Spleen (tissue), 11 donors: ENCODE measurements around the gene CNIH1. TPM values are rescaled to one million over a fixed set of nuclear protein-coding genes. Genes with fewer than 3 reads are reported as not detected.
"Not testable (repeated sequence)": the region's sequence is repeated elsewhere in the genome, so short reads cannot be mapped to it uniquely, and the experiment has no call there.

Experiments
- DNase-seq: peaks from one replicate; pipeline ENCODE4 v3.0.0-alpha.2; 2020
- H3K27ac ChIP-seq, 8 donors: fragments of 200-600 bp; sonication (generic) in 7 of 8; 1 replicate in 4 of 8; 2 replicates in 4 of 8; pipeline versions ENCODE4 v1.5.0 to v1.8.0; 2016 to 2021; ENCODE audit warnings: inconsistent platforms in 4 of 8, mild to moderate bottlenecking in 4 of 8, moderate library complexity in 1 of 8
- H3K27me3 ChIP-seq, 7 donors: fragments of 200-600 bp; sonication (generic) in 6 of 7; replicated peaks in 1 of 7; 1 replicate in 4 of 7; 2 replicates in 3 of 7; pipeline versions ENCODE4 v1.5.0 to v1.8.0; 2016 to 2021; ENCODE audit warnings: inconsistent platforms in 3 of 7, mild to moderate bottlenecking in 1 of 7
- H3K36me3 ChIP-seq, 6 donors: fragments of 200-600 bp; sonication (generic) in 5 of 6; 1 replicate in 4 of 6; 2 replicates in 2 of 6; pipeline versions ENCODE4 v1.5.0 to v1.8.0; 2016 to 2021; ENCODE audit warnings: inconsistent platforms in 2 of 6
- H3K4me1 ChIP-seq, 6 donors: fragments of 200-600 bp; sonication (generic) in 5 of 6; 1 replicate in 3 of 6; 2 replicates in 3 of 6; pipeline versions ENCODE4 v1.5.0 to v1.8.0; 2016 to 2021; ENCODE audit warnings: inconsistent platforms in 3 of 6
- H3K4me3 ChIP-seq, 8 donors: fragments of 200-600 bp; sonication (generic) in 7 of 8; 1 replicate in 4 of 8; 2 replicates in 4 of 8; pipeline versions ENCODE4 v1.5.0 to v1.8.0; 2016 to 2021; ENCODE audit warnings: inconsistent platforms in 4 of 8, mild to moderate bottlenecking in 4 of 8, moderate library complexity in 2 of 8
- H3K9me3 ChIP-seq, 8 donors: fragments of 200-600 bp; sonication (generic) in 7 of 8; 1 replicate in 4 of 8; 2 replicates in 4 of 8; pipeline versions ENCODE4 v1.5.0 to v1.8.0; 2016 to 2021; ENCODE audit warnings: inconsistent platforms in 4 of 8
- POLR2A ChIP-seq, 3 donors: fragments of 450-650 bp; IDR thresholded peaks; one replicate each; pipeline ENCODE4 v1.5.1; 2017; ENCODE audit warnings: antibody characterized with exemption in 3 of 3, mild to moderate bottlenecking in 1 of 3
- POLR2AphosphoS5 ChIP-seq, 3 donors: sonication (generic); formaldehyde crosslinking; IDR thresholded peaks; one replicate each; pipeline ENCODE4 v1.5.1; 2017; ENCODE audit warnings: antibody characterized with exemption in 3 of 3
- WGBS, 5 donors: extraction: QIAGEN DNeasy Blood & Tissue Kit in 3 of 5; methylation state at CpG; one replicate each; pipeline versions ENCODE4 v1.1.5 to v1.1.7; 2013 to 2018; 5-methylcytosine and 5-hydroxymethylcytosine counted together
- intact Hi-C: fragments of 100-400 bp; cut with DNase I; formaldehyde crosslinking; loops from one replicate; pipeline ENCODE4 v1.15.0; 2023; ENCODE audit warnings: low total_unique reads
- polyA plus RNA-seq, 3 donors: library from polyadenylated mRNA; stranded (reverse); fragments of 200-250 nt; gene quantifications; one replicate each; pipeline ENCODE4 v1.2.1, GENCODE V29; 2013
- total RNA-seq, 7 donors: library from RNA; depleted of rRNA in 3 of 7; stranded (reverse); fragments of >200 nt in 3 of 7; fragmentation: NEBNext Ultra II Directional in 4 of 7; extraction: Animal tissue kit (Norgen Biotek cat#: 25700) in 4 of 7; gene quantifications; one replicate each; pipeline versions ENCODE4 v1.1.0 to v1.2.1, GENCODE V29; 2016 to 2021
- TF ChIP-seq, protein P1 (sequence below), 11 experiments: fragments of 200-600 bp in 7 of 11; fragments of 450-650 bp in 4 of 11; sonication (generic) in 4 of 11; IDR thresholded peaks in 8 of 11; conservative IDR thresholded peaks in 3 of 11; 1 replicate in 7 of 11; 2 replicates in 4 of 11; pipeline versions ENCODE4 v1.4.0 to v1.8.0; 2016 to 2021; ENCODE audit warnings: antibody characterized with exemption in 11 of 11, inconsistent platforms in 4 of 11, mild to moderate bottlenecking in 1 of 11
- donor health status: healthy with polysubstance abuse.
- donor health status: DM: no; HTN: no; CAD: no; lungs with moderate emphysema.
- donor health status: DM: no; HTN: no; CAD: no.
- donor health status: Bipolar disorder and iron deficiency.
- donor health status: healthy.
- donor health status: DM: no; HTN: no; CAD: no.
- donor health status: DM: yes; HTN: yes; CAD: no.

Gene CNIH1
- total and polyA plus RNA-seq, 10 donors, result 35.0 to 105 (median 47.0) TPM

- TF ChIP-seq POLR2AphosphoS5 (IDR thresholded peaks at IDR 0.05) (no peak), POLR2A (IDR thresholded peaks at IDR 0.05) (no peak)
- TF ChIP-seq, protein P1, sequence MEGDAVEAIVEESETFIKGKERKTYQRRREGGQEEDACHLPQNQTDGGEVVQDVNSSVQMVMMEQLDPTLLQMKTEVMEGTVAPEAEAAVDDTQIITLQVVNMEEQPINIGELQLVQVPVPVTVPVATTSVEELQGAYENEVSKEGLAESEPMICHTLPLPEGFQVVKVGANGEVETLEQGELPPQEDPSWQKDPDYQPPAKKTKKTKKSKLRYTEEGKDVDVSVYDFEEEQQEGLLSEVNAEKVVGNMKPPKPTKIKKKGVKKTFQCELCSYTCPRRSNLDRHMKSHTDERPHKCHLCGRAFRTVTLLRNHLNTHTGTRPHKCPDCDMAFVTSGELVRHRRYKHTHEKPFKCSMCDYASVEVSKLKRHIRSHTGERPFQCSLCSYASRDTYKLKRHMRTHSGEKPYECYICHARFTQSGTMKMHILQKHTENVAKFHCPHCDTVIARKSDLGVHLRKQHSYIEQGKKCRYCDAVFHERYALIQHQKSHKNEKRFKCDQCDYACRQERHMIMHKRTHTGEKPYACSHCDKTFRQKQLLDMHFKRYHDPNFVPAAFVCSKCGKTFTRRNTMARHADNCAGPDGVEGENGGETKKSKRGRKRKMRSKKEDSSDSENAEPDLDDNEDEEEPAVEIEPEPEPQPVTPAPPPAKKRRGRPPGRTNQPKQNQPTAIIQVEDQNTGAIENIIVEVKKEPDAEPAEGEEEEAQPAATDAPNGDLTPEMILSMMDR (IDR thresholded peaks at IDR 0.05 in 8 of 11, conservative IDR thresholded peaks at IDR 0.05 in 3 of 11), result no peak
- Histone ChIP-seq H3K4me1 (peaks cover 7 to 65% (median 45%) of the 10 kb centered on the region in 6 donors), H3K27me3 (no peaks in the 10 kb centered on the region), H3K36me3 (peaks cover 0 to 1% (median 0%) of the 10 kb centered on the region in 6 donors), H3K27ac (peak overlapping the region; percentile 84 to 95 (median 92)), H3K4me3 (peak overlapping the region; percentile 50 to 87 (median 65)), H3K9me3 (no peaks in the 10 kb centered on the region)
- intact Hi-C loops, result no loop called here
- DNase-seq, result no peak
- WGBS, 5 donors, result 3 to 6% (median 5%) methylated on average over 5 of the region's 5 CpGs
These were observed 700 bp downstream of the CNIH1 start for GRCh38 chr14:54440476-54440872.

GRCh38 chr14:54440037-54440436 lies 1.1 kb downstream of the CNIH1 start:
- H3K27me3 ChIP-seq, result no peaks in the 10 kb centered on the region
- H3K27ac ChIP-seq, result peak overlapping the region in 5 of 8 donors; percentile 92 to 95 (median 92)
- peak overlapping the region in 7 of 8 donors; percentile 52 to 87 (median 70) for H3K4me3 ChIP-seq
- 65 to 80% (median 72%) methylated on average over 7 of the region's 7 CpGs for WGBS, 5 donors
- no peak for DNase-seq
- intact Hi-C loops, result no loop called here
- peaks cover 7 to 66% (median 45%) of the 10 kb centered on the region in 6 donors for H3K4me1 ChIP-seq
- no peaks in the 10 kb centered on the region for H3K9me3 ChIP-seq
- no peak for TF ChIP-seq POLR2A (IDR thresholded peaks at IDR 0.05)
- TF ChIP-seq, protein P1 (IDR thresholded peaks at IDR 0.05 in 8 of 11, conservative IDR thresholded peaks at IDR 0.05 in 3 of 11), result no peak
- TF ChIP-seq POLR2AphosphoS5 (IDR thresholded peaks at IDR 0.05), result no peak
- H3K36me3 ChIP-seq, result peaks cover 0 to 6% (median 0%) of the 10 kb centered on the region in 6 donors

DNA sequence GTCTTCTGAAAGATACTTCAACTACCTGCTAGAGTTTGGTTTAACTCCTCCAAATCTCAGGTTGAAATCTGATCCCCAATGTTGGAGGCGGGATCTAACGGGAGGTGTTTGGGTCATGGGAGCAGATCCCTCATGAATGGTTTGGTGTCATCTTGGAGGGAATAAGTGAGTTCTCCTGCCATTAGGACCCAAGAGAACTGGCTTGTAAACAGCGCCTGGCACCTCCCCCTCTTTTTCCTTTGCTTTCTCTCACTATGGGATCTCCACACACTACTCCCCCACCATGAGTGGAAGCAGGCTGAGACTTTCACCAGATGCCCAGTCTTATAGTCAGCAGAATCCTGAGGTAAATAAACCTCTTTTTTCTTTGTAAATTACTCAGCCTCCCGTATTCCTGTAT lies 2.5 kb downstream of the CNIH1 start:
- Histone ChIP-seq H3K9me3 (no peaks in the 10 kb centered on the region), H3K27ac (no peak overlapping the region), H3K4me1 (peaks cover 7 to 80% (median 56%) of the 10 kb centered on the region in 6 donors), H3K27me3 (no peaks in the 10 kb centered on the region), H3K36me3 (peaks cover 0 to 18% (median 0%) of the 10 kb centered on the region in 6 donors), H3K4me3 (no peak overlapping the region)
- WGBS, 5 donors, result 84 to 97% (median 94%) methylated on average over 4 of the region's 4 CpGs
- no peak for TF ChIP-seq POLR2A (IDR thresholded peaks at IDR 0.05)
- TF ChIP-seq, protein P1 (IDR thresholded peaks at IDR 0.05 in 8 of 11, conservative IDR thresholded peaks at IDR 0.05 in 3 of 11), result no peak
- TF ChIP-seq POLR2AphosphoS5 (IDR thresholded peaks at IDR 0.05), result no peak
- DNase-seq, result no peak
- intact Hi-C loops, result no loop called here

DNA sequence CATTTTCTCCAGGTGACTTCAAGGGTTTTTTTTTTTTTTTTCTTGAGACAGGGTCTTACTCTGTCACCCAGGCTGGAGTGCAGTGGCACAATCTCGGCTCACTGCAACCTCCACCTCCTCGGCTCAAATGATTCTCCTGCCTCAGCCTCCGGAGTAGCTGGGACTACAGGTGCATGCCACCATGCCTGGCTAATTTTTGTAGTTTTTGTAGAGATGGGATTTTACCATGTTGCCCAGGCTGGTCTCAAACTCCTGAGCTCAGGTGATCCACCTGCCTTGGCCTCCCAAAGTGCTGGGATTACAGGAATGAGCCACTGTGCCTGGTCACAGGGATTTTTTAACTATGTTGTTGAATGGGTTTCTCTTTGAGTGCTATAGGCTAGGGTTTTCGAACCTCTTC lies 3.2 kb downstream of the CNIH1 start:
- 85 to 95% (median 88%) methylated on average over 4 of the region's 4 CpGs for WGBS, 5 donors
- H3K4me3 ChIP-seq, DNase-seq, H3K9me3 ChIP-seq, H3K27me3 ChIP-seq, H3K27ac ChIP-seq, intact Hi-C loops: not testable (repeated sequence)
- peaks cover 0 to 18% (median 0%) of the 10 kb centered on the region in 6 donors for H3K36me3 ChIP-seq
- H3K4me1 ChIP-seq, result peaks cover 7 to 85% (median 59%) of the 10 kb centered on the region in 6 donors
